ENCODE results near the gene CNTN4. TPM values are rescaled to one million over a fixed set of nuclear protein-coding genes. Genes with fewer than 3 reads are reported as not detected.

Gene CNTN4
- total and polyA plus RNA-seq, 3 experiments from 2014 or later: not detected

DNA sequence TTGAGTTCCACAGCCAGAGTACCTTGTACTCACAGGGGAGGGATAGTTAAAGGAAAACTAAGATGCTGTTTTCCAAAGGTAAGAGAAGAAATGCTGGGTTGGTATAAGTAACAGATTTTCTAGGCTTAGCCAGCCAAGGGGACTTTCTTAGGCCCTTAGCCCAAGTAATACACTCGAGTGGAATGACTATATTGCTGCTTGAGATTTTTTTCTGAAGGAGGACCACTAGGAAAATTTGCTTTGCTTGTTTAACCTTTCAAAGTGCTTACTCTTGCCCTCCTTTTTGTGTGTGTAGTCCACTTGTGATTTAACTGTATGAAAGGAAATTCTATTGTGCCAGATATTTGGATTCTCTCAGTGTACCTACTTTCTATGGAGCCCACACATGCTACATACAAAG is 961.0 kb downstream of the CNTN4 start:
- Histone ChIP-seq H3K36me3 (ENCODE audit: insufficient read depth, low read length) (no peaks in the 10 kb centered on the region), H3K9me3 (ENCODE audit: low read length) (no peaks in the 10 kb centered on the region), H3K4me3 (ENCODE audit: low read length) (no peak overlapping the region), H3K4me1 (ENCODE audit: insufficient read depth, low read length) (no peaks in the 10 kb centered on the region), H3K27me3 (ENCODE audit: insufficient read depth, low read length, poor library complexity, severe bottlenecking) (no peaks in the 10 kb centered on the region), H3K27ac (ENCODE audit: low read depth, low read length) (no peak overlapping the region)
- DNase-seq: no peak
- Mint-ChIP-seq H3K27ac (no peak overlapping the region), H3K4me1 (no peaks in the 10 kb centered on the region), H3K9me3 (no peaks in the 10 kb centered on the region), H3K27me3 (peaks cover 0 to 10% of the 10 kb centered on the region in 2 donors), H3K4me3 (no peak overlapping the region), H3K36me3 (no peaks in the 10 kb centered on the region)
- ChIA-PET POLR2A (no interaction called here), CTCF (no interaction called here)

GRCh38 chr3:3064297-3064696 is 965.6 kb downstream of the CNTN4 start:
- Histone ChIP-seq H3K9me3 (ENCODE audit: low read length) (no peaks in the 10 kb centered on the region), H3K4me3 (ENCODE audit: low read length) (no peak overlapping the region), H3K4me1 (ENCODE audit: insufficient read depth, low read length) (no peaks in the 10 kb centered on the region), H3K27me3 (ENCODE audit: insufficient read depth, low read length, poor library complexity, severe bottlenecking) (no peaks in the 10 kb centered on the region), H3K36me3 (ENCODE audit: insufficient read depth, low read length) (no peaks in the 10 kb centered on the region), H3K27ac (ENCODE audit: low read depth, low read length) (no peak overlapping the region)
- H3K9me3 Mint-ChIP-seq: no peaks in the 10 kb centered on the region
- peak overlapping the region in 1 of 8 donors; percentile 79 for H3K27ac Mint-ChIP-seq
- H3K36me3 Mint-ChIP-seq: no peaks in the 10 kb centered on the region
- CTCF ChIA-PET: no interaction called here
- no peaks in the 10 kb centered on the region for H3K4me1 Mint-ChIP-seq
- DNase-seq: no peak
- POLR2A ChIA-PET: no interaction called here
- H3K4me3 Mint-ChIP-seq: no peak overlapping the region
- no peaks in the 10 kb centered on the region for H3K27me3 Mint-ChIP-seq

GRCh38 chr3:3065876-3066275 is 967.2 kb downstream of the CNTN4 start:
- Histone ChIP-seq H3K27me3 (ENCODE audit: insufficient read depth, low read length, poor library complexity, severe bottlenecking) (no peaks in the 10 kb centered on the region), H3K36me3 (ENCODE audit: insufficient read depth, low read length) (no peaks in the 10 kb centered on the region), H3K4me1 (ENCODE audit: insufficient read depth, low read length) (no peaks in the 10 kb centered on the region), H3K9me3 (ENCODE audit: low read length) (no peaks in the 10 kb centered on the region), H3K4me3 (ENCODE audit: low read length) (no peak overlapping the region), H3K27ac (ENCODE audit: low read depth, low read length) (no peak overlapping the region)
- no peak overlapping the region for H3K4me3 Mint-ChIP-seq
- no peak for DNase-seq
- H3K9me3 Mint-ChIP-seq: no peaks in the 10 kb centered on the region
- POLR2A ChIA-PET: interaction anchor here (0.5 kb wide), 1 partner anchor 25 kb away, joined by 3 read pairs; no protein-coding TSS in a partner anchor
- no peak overlapping the region for H3K27ac Mint-ChIP-seq
- H3K36me3 Mint-ChIP-seq: no peaks in the 10 kb centered on the region
- H3K27me3 Mint-ChIP-seq: no peaks in the 10 kb centered on the region
- no peaks in the 10 kb centered on the region for H3K4me1 Mint-ChIP-seq
- CTCF ChIA-PET: no interaction called here

- no peaks in the 10 kb centered on the region for H3K36me3 Mint-ChIP-seq
- H3K4me3 ChIP-seq (ENCODE audit: low read length): no peak overlapping the region
- H3K27me3 ChIP-seq (ENCODE audit: insufficient read depth, low read length, poor library complexity, severe bottlenecking): no peaks in the 10 kb centered on the region
- no peaks in the 10 kb centered on the region for H3K4me1 ChIP-seq (ENCODE audit: insufficient read depth, low read length)
- no peak overlapping the region for H3K4me3 Mint-ChIP-seq
- no peaks in the 10 kb centered on the region for H3K9me3 ChIP-seq (ENCODE audit: low read length)
- H3K36me3 ChIP-seq (ENCODE audit: insufficient read depth, low read length): no peaks in the 10 kb centered on the region
- ChIA-PET CTCF (no interaction called here), POLR2A (no interaction called here)
- no peaks in the 10 kb centered on the region for H3K9me3 Mint-ChIP-seq
- no peak overlapping the region for H3K27ac ChIP-seq (ENCODE audit: low read depth, low read length)
- H3K27me3 Mint-ChIP-seq: no peaks in the 10 kb centered on the region
- no peak overlapping the region for H3K27ac Mint-ChIP-seq
- H3K4me1 Mint-ChIP-seq: no peaks in the 10 kb centered on the region
- no peak for DNase-seq
These were observed 967.7 kb downstream of the CNTN4 start for GRCh38 chr3:3066378-3066777.

GRCh38 chr3:3066910-3067309 is 968.2 kb downstream of the CNTN4 start:
- Mint-ChIP-seq H3K27ac (no peak overlapping the region), H3K36me3 (no peaks in the 10 kb centered on the region), H3K4me1 (no peaks in the 10 kb centered on the region), H3K9me3 (no peaks in the 10 kb centered on the region), H3K4me3 (no peak overlapping the region), H3K27me3 (no peaks in the 10 kb centered on the region)
- no peaks in the 10 kb centered on the region for H3K36me3 ChIP-seq (ENCODE audit: insufficient read depth, low read length)
- no peak overlapping the region for H3K27ac ChIP-seq (ENCODE audit: low read depth, low read length)
- no peaks in the 10 kb centered on the region for H3K9me3 ChIP-seq (ENCODE audit: low read length)
- H3K4me3 ChIP-seq (ENCODE audit: low read length): no peak overlapping the region
- ChIA-PET POLR2A (no interaction called here), CTCF (no interaction called here)
- DNase-seq: no peak
- H3K27me3 ChIP-seq (ENCODE audit: insufficient read depth, low read length, poor library complexity, severe bottlenecking): no peaks in the 10 kb centered on the region
- H3K4me1 ChIP-seq (ENCODE audit: insufficient read depth, low read length): no peaks in the 10 kb centered on the region

DNA sequence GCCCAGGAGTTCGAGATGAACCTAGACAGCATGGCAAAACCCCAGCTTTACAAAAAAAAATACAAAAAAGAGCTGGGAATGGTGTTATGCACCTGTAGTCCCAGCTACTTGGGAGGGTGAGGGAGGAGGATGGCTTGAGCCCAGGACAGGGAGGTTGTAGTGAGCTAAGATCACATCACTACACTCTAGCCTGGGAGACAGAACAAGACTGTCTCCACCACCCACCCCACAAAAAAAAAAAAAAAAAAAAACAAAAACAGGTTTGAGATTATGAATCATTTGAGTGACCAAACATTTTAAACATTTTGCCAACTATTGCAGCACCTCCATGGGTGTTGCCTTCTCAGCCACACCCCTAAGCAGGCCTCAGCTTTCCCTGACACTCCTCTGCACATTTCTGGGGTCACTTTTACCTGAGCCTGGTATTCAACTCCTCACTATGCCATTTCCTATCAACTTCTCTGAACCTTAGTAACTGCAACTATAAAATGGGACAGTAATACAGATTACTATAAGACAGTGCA is 969.8 kb downstream of the CNTN4 start:
- Mint-ChIP-seq H3K4me1 (no peaks in the 10 kb centered on the region), H3K27me3 (peaks cover 0 to 1% of the 10 kb centered on the region in 2 donors), H3K9me3 (no peaks in the 10 kb centered on the region), H3K27ac (peak overlapping the region in 1 of 8 donors; percentile 61), H3K4me3 (no peak overlapping the region), H3K36me3 (no peaks in the 10 kb centered on the region)
- Histone ChIP-seq H3K9me3 (ENCODE audit: low read length) (no peaks in the 10 kb centered on the region), H3K27ac (ENCODE audit: low read depth, low read length) (no peak overlapping the region), H3K27me3 (ENCODE audit: insufficient read depth, low read length, poor library complexity, severe bottlenecking) (no peaks in the 10 kb centered on the region), H3K4me1 (ENCODE audit: insufficient read depth, low read length) (no peaks in the 10 kb centered on the region), H3K36me3 (ENCODE audit: insufficient read depth, low read length) (no peaks in the 10 kb centered on the region), H3K4me3 (ENCODE audit: low read length) (no peak overlapping the region)
- DNase-seq: no peak
- POLR2A ChIA-PET: no interaction called here
- CTCF ChIA-PET: no interaction called here

DNA sequence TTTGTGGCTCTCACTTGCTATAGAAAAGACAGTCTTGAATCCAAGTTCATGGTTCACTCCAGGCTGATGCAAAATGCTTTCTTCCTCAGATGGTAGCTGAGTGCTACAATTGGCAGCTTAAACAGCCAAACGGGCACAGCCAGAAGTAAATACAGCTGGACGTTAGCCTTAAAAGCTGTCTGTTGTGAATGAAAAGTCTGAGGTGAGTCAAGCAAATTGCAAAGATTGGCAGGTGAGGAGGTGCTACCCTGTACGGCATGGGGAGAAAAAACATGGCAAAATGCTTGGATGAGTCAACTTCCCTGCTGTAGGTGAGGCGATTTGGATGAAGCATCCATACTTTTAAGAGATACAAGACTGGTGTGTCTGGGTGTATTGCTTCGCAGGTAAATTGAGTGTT is 971.1 kb downstream of the CNTN4 start:
- no peaks in the 10 kb centered on the region for H3K36me3 ChIP-seq (ENCODE audit: insufficient read depth, low read length)
- Mint-ChIP-seq H3K4me3 (no peak overlapping the region), H3K27me3 (peaks cover 0 to 3% of the 10 kb centered on the region in 2 donors), H3K4me1 (no peaks in the 10 kb centered on the region), H3K36me3 (no peaks in the 10 kb centered on the region), H3K9me3 (no peaks in the 10 kb centered on the region), H3K27ac (no peak overlapping the region)
- ChIA-PET POLR2A (no interaction called here), CTCF (no interaction called here)
- H3K4me1 ChIP-seq (ENCODE audit: insufficient read depth, low read length): no peaks in the 10 kb centered on the region
- no peak overlapping the region for H3K27ac ChIP-seq (ENCODE audit: low read depth, low read length)
- no peaks in the 10 kb centered on the region for H3K9me3 ChIP-seq (ENCODE audit: low read length)
- no peak overlapping the region for H3K4me3 ChIP-seq (ENCODE audit: low read length)
- DNase-seq: no peak
- no peaks in the 10 kb centered on the region for H3K27me3 ChIP-seq (ENCODE audit: insufficient read depth, low read length, poor library complexity, severe bottlenecking)

DNA sequence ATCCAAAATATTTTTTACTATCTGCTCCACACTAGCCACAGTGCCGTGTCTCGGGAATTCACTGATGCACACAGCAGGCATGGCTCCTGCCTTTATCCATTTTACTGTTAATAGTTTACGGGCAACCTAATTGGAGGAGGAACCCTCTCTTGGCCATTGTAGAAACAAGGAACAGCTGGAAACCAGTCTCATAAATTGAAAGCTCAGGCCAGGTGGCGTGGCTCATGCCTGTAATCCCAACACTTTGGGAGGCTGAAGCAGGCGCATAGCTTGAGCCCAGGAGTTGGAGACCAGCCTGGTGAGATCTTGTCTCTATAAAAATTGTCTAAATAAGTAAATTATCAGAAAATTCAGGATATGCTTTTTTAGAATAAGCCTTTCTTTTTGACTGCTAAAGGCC is 972.5 kb downstream of the CNTN4 start:
- CTCF ChIA-PET: no interaction called here
- Mint-ChIP-seq H3K4me3 (no peak overlapping the region), H3K27ac (no peak overlapping the region), H3K9me3 (no peaks in the 10 kb centered on the region), H3K4me1 (no peaks in the 10 kb centered on the region), H3K36me3 (no peaks in the 10 kb centered on the region), H3K27me3 (peaks cover 0 to 3% of the 10 kb centered on the region in 2 donors)
- no peaks in the 10 kb centered on the region for H3K4me1 ChIP-seq (ENCODE audit: insufficient read depth, low read length)
- DNase-seq: no peak
- no peak overlapping the region for H3K27ac ChIP-seq (ENCODE audit: low read depth, low read length)
- H3K4me3 ChIP-seq (ENCODE audit: low read length): no peak overlapping the region
- POLR2A ChIA-PET: no interaction called here
- H3K27me3 ChIP-seq (ENCODE audit: insufficient read depth, low read length, poor library complexity, severe bottlenecking): no peaks in the 10 kb centered on the region
- no peaks in the 10 kb centered on the region for H3K9me3 ChIP-seq (ENCODE audit: low read length)
- H3K36me3 ChIP-seq (ENCODE audit: insufficient read depth, low read length): no peaks in the 10 kb centered on the region

All from CD8-positive, alpha-beta memory T cell (primary cell).